ENCODE data around the gene HTR4. TPM values are rescaled to one million over a fixed set of nuclear protein-coding genes. Genes with fewer than 3 reads are reported as not detected.

Gene HTR4
- total and polyA plus RNA-seq, 2 donors from 2014 or later, result 0.22 TPM; not detected in 1

- no peak for DNase-seq
- no peak for TF ChIP-seq CTCF (IDR thresholded peaks at IDR 0.05; ENCODE audit: borderline replicate concordance, extremely low read depth, insufficient read depth)
- no peaks in the 10 kb centered on the region for H3K9me3 ChIP-seq (ENCODE audit: control insufficient read depth in 2 of 3, insufficient read depth in 1 of 3, low read length in 3 of 3)
- H3K4me1 ChIP-seq (ENCODE audit: control insufficient read depth in 2 of 3, insufficient read depth in 2 of 3, low read depth in 1 of 3, low read length in 3 of 3), result no peaks in the 10 kb centered on the region
- no peaks in the 10 kb centered on the region for H3K36me3 ChIP-seq (ENCODE audit: control insufficient read depth in 2 of 3, insufficient read depth in 3 of 3, low read length in 3 of 3)
- H3K9ac ChIP-seq (ENCODE audit: low read length in 3 of 3), result no peak overlapping the region
- no peak for FAIRE-seq
- H3K27ac ChIP-seq (ENCODE audit: low read depth in 2 of 2, low read length in 2 of 2), result no peak overlapping the region
- no peak overlapping the region for H3K4me3 ChIP-seq (ENCODE audit: low read length in 3 of 3)
- intact Hi-C loops (cut with DNase I), result no loop called here
- H3K27me3 ChIP-seq (ENCODE audit: control insufficient read depth, insufficient read depth, low read length), result no peaks in the 10 kb centered on the region
These were observed 12.6 kb downstream of the HTR4 start for GRCh38 chr5:148641735-148642134.

GRCh38 chr5:148640471-148640870 is 13.9 kb downstream of the HTR4 start:
- Histone ChIP-seq H3K4me3 (ENCODE audit: low read length in 3 of 3) (no peak overlapping the region), H3K4me1 (ENCODE audit: control insufficient read depth in 2 of 3, insufficient read depth in 2 of 3, low read depth in 1 of 3, low read length in 3 of 3) (no peaks in the 10 kb centered on the region), H3K36me3 (ENCODE audit: control insufficient read depth in 2 of 3, insufficient read depth in 3 of 3, low read length in 3 of 3) (no peaks in the 10 kb centered on the region), H3K9me3 (ENCODE audit: control insufficient read depth in 2 of 3, insufficient read depth in 1 of 3, low read length in 3 of 3) (no peaks in the 10 kb centered on the region), H3K27ac (ENCODE audit: low read depth in 2 of 2, low read length in 2 of 2) (no peak overlapping the region), H3K27me3 (ENCODE audit: control insufficient read depth, insufficient read depth, low read length) (no peaks in the 10 kb centered on the region), H3K9ac (ENCODE audit: low read length in 3 of 3) (no peak overlapping the region)
- no peak for TF ChIP-seq CTCF (IDR thresholded peaks at IDR 0.05; ENCODE audit: borderline replicate concordance, extremely low read depth, insufficient read depth)
- no peak for DNase-seq
- intact Hi-C loops (cut with DNase I), result no loop called here
- no peak for FAIRE-seq

GRCh38 chr5:148639081-148639480 is 15.2 kb downstream of the HTR4 start:
- DNase-seq, result no peak
- no peak for TF ChIP-seq CTCF (IDR thresholded peaks at IDR 0.05; ENCODE audit: borderline replicate concordance, extremely low read depth, insufficient read depth)
- intact Hi-C loops (cut with DNase I), result no loop called here
- Histone ChIP-seq H3K4me1 (ENCODE audit: control insufficient read depth in 2 of 3, insufficient read depth in 2 of 3, low read depth in 1 of 3, low read length in 3 of 3) (no peaks in the 10 kb centered on the region), H3K4me3 (ENCODE audit: low read length in 3 of 3) (no peak overlapping the region), H3K36me3 (ENCODE audit: control insufficient read depth in 2 of 3, insufficient read depth in 3 of 3, low read length in 3 of 3) (no peaks in the 10 kb centered on the region), H3K9me3 (ENCODE audit: control insufficient read depth in 2 of 3, insufficient read depth in 1 of 3, low read length in 3 of 3) (no peaks in the 10 kb centered on the region), H3K27me3 (ENCODE audit: control insufficient read depth, insufficient read depth, low read length) (no peaks in the 10 kb centered on the region), H3K27ac (ENCODE audit: low read depth in 2 of 2, low read length in 2 of 2) (no peak overlapping the region), H3K9ac (ENCODE audit: low read length in 3 of 3) (no peak overlapping the region)
- no peak for FAIRE-seq

GRCh38 chr5:148636353-148636752 is 18.0 kb downstream of the HTR4 start:
- Histone ChIP-seq H3K9me3 (ENCODE audit: control insufficient read depth in 2 of 3, insufficient read depth in 1 of 3, low read length in 3 of 3) (no peaks in the 10 kb centered on the region), H3K9ac (ENCODE audit: low read length in 3 of 3) (no peak overlapping the region), H3K36me3 (ENCODE audit: control insufficient read depth in 2 of 3, insufficient read depth in 3 of 3, low read length in 3 of 3) (no peaks in the 10 kb centered on the region), H3K27me3 (ENCODE audit: control insufficient read depth, insufficient read depth, low read length) (no peaks in the 10 kb centered on the region), H3K27ac (ENCODE audit: low read depth in 2 of 2, low read length in 2 of 2) (no peak overlapping the region), H3K4me1 (ENCODE audit: control insufficient read depth in 2 of 3, insufficient read depth in 2 of 3, low read depth in 1 of 3, low read length in 3 of 3) (no peaks in the 10 kb centered on the region), H3K4me3 (ENCODE audit: low read length in 3 of 3) (no peak overlapping the region)
- DNase-seq (no peak), FAIRE-seq (no peak)
- no peak for TF ChIP-seq CTCF (IDR thresholded peaks at IDR 0.05; ENCODE audit: borderline replicate concordance, extremely low read depth, insufficient read depth)
- intact Hi-C loops (cut with DNase I), result no loop called here

Measured in kidney (tissue), 14 donors.